A549 (cell line): Measurements from ENCODE around the gene SRGAP1. TPM values are rescaled to one million over a fixed set of nuclear protein-coding genes. Genes with fewer than 3 reads are reported as not detected.
A peak's percentile ranks its signal among the peaks of the same experiment; 100 is the strongest.

Source experiments
- ATAC-seq, 2 experiments: fragments of 200-7000 bp in 1 of 2; fragments of >200 bp in 1 of 2; cut with Nextera tagmentation in 1 of 2; cut with Tn5 transposase in 1 of 2; 3 replicates each; pipeline versions ENCODE4 v1.8.0 to v1.9.1; 2018 to 2020; ENCODE audit warnings: mild to moderate bottlenecking in 1 of 2, moderate library complexity in 1 of 2
- CTCF ChIA-PET: fragments of 300-600 bp; sonication (Branson Sonifier 250); formaldehyde crosslinking; extraction: SDS; loops from one replicate; lab custom pipeline; 2021; ENCODE audit warnings: antibody characterized with exemption, inconsistent platforms; lab: Yijun Ruan, JAX
- POLR2A ChIA-PET: fragments of 350-600 bp; formaldehyde crosslinking; extraction: SDS; loops from one replicate; lab custom pipeline; 2021; ENCODE audit warnings: antibody characterized with exemption, inconsistent platforms; lab: Yijun Ruan, JAX
- DNase-seq, 2 experiments: peaks; one replicate each; pipeline versions ENCODE4 v3.0.0 to v3.0.0-alpha.2; 2011 to 2016; ENCODE audit warnings: low read depth in 1 of 2, low spot score in 1 of 2
- FAIRE-seq: peaks from 2 replicates; lab custom pipeline; 2011; peaks lifted over from hg19 to GRCh38; lab: Jason Lieb, UNC
- H3K27ac ChIP-seq, 2 experiments: fragments of >200 bp; sonication (Bioruptor Twin); formaldehyde crosslinking; 3 replicates each; pipeline ENCODE4 v1.5.1; 2016 to 2017
- H3K4me1 ChIP-seq: fragments of >200 bp; sonication (Bioruptor Twin); formaldehyde crosslinking; 3 replicates; pipeline ENCODE4 v1.6.1; 2016
- H3K4me2 ChIP-seq: fragments of >200 bp; sonication (Bioruptor Twin); formaldehyde crosslinking; 3 replicates; pipeline ENCODE4 v1.6.1; 2016
- H3K4me3 ChIP-seq: fragments of >200 bp; sonication (Bioruptor Twin); formaldehyde crosslinking; 3 replicates; pipeline ENCODE4 v1.5.1; 2016
- H3K9me3 ChIP-seq: fragments of >200 bp; sonication (Bioruptor Twin); formaldehyde crosslinking; 3 replicates; pipeline ENCODE4 v1.6.1; 2016
- CHD2 ChIP-seq: fragments of 150-350 bp; IDR thresholded peaks from 2 replicates; pipeline ENCODE4 v1.6.1; 2014; ENCODE audit warnings: low read length; ENCODE audit not compliant: partially characterized antibody
- EHF ChIP-seq: fragments of 250-450 bp; sonication (Bioruptor Pico); IDR thresholded peaks from 2 replicates; pipeline ENCODE4 v1.5.0; 2020; ENCODE audit warnings: mild to moderate bottlenecking
- EHMT2 ChIP-seq: fragments of 200-600 bp; sonication (generic); IDR thresholded peaks from 2 replicates; pipeline ENCODE4 v1.6.1; 2016; ENCODE audit warnings: antibody characterized with exemption, low read depth, mild to moderate bottlenecking, moderate library complexity
- FOSB ChIP-seq: fragments of 250-450 bp; sonication (Bioruptor Pico); IDR thresholded peaks from 2 replicates; pipeline ENCODE4 v1.5.0; 2020; ENCODE audit warnings: mild to moderate bottlenecking, moderate library complexity
- HOXB5 ChIP-seq: fragments of 250-450 bp; sonication (Bioruptor Pico); IDR thresholded peaks from 2 replicates; pipeline ENCODE4 v1.5.0; 2020; ENCODE audit warnings: mild to moderate bottlenecking, moderate library complexity
- JUNB ChIP-seq: fragments of >200 bp; sonication (Bioruptor Twin); formaldehyde crosslinking; IDR thresholded peaks from 2 replicates; pipeline ENCODE4 v1.6.1; 2016
- MAZ ChIP-seq: fragments of 150-350 bp; IDR thresholded peaks from 2 replicates; pipeline ENCODE4 v1.6.1; 2014; ENCODE audit warnings: antibody characterized with exemption, low read depth, low read length, borderline replicate concordance
- NFE2L2 ChIP-seq: fragments of 150-350 bp; conservative IDR thresholded peaks from 2 replicates; pipeline ENCODE4 v1.6.1; 2014; ENCODE audit warnings: low read length
- PHF8 ChIP-seq: fragments of 200-600 bp; sonication (generic); IDR thresholded peaks from 2 replicates; pipeline ENCODE4 v1.6.1; 2016; ENCODE audit warnings: low read depth, mild to moderate bottlenecking, antibody characterized with exemption, moderate library complexity, borderline replicate concordance
- POLR2A ChIP-seq: IDR thresholded peaks from 2 replicates; pipeline ENCODE4 v1.6.1; 2012; ENCODE audit warnings: mild to moderate bottlenecking, low read length
- POLR2AphosphoS2 ChIP-seq: conservative IDR thresholded peaks from 2 replicates; pipeline ENCODE4 v1.6.1; 2012; ENCODE audit warnings: low read length, improper control_type of control experiment, inconsistent platforms
- RARB ChIP-seq: fragments of 250-450 bp; sonication (Bioruptor Pico); IDR thresholded peaks from 2 replicates; pipeline ENCODE4 v1.8.0; 2021; ENCODE audit warnings: mild to moderate bottlenecking, moderate library complexity
- RCOR1 ChIP-seq: fragments of 150-350 bp; IDR thresholded peaks from 2 replicates; pipeline ENCODE4 v1.6.1; 2014; ENCODE audit warnings: antibody characterized with exemption, low read length, low read depth
- RFX5 ChIP-seq: fragments of 450-650 bp; IDR thresholded peaks from 2 replicates; pipeline ENCODE4 v1.7.1; 2014; ENCODE audit warnings: antibody characterized with exemption, mild to moderate bottlenecking, moderate library complexity
- RNF2 ChIP-seq: fragments of 200-600 bp; sonication (generic); IDR thresholded peaks from 2 replicates; pipeline ENCODE4 v1.6.1; 2016; ENCODE audit warnings: low read depth, mild to moderate bottlenecking, antibody characterized with exemption, moderate library complexity, borderline replicate concordance
- SMC3 ChIP-seq: fragments of >200 bp; sonication (Bioruptor Twin); formaldehyde crosslinking; IDR thresholded peaks from 3 replicates; pipeline ENCODE4 v1.6.1; 2018; ENCODE audit warnings: inconsistent platforms
- ZFP36 ChIP-seq: fragments of 450-650 bp; IDR thresholded peaks from 2 replicates; pipeline ENCODE4 v1.6.1; 2014; ENCODE audit warnings: borderline replicate concordance; ENCODE audit not compliant: partially characterized antibody
- ZNF302 ChIP-seq: fragments of 250-450 bp; sonication (Bioruptor Pico); IDR thresholded peaks from 2 replicates; pipeline ENCODE4 v1.9.0; 2021; ENCODE audit warnings: inconsistent platforms, mild to moderate bottlenecking, moderate library complexity
- WGBS: methylation state at CpG from one replicate; pipeline ENCODE4 v1.1.6; 2017; ENCODE audit errors: missing lambda C conversion rate; 5-methylcytosine and 5-hydroxymethylcytosine counted together
- polyA plus RNA-seq, 4 experiments: library from polyadenylated mRNA; depleted of rRNA in 3 of 4; stranded (reverse); fragments of >200 nt; fragmentation: RNase III in 1 of 4; extraction: RNeasy Plus Mini Kit Qiagen cat#74134 plus additional on column Dnase treatment in 1 of 4; gene quantifications; 2 replicates in 3 of 4; 3 replicates in 1 of 4; pipeline ENCODE4 v1.2.3, GENCODE V29; 2011 to 2017
- TF ChIP-seq, protein P1 (sequence below): IDR thresholded peaks from 2 replicates; pipeline ENCODE4 v1.6.1; 2012
- TF ChIP-seq, protein P2 (sequence below): fragments of >200 bp; sonication (Bioruptor Twin); formaldehyde crosslinking; IDR thresholded peaks from 3 replicates; pipeline ENCODE4 v1.5.1; 2016
- TF ChIP-seq, protein P3 (sequence below): fragments of 250-450 bp; sonication (Bioruptor Pico); IDR thresholded peaks from 2 replicates; pipeline ENCODE4 v1.5.0; 2020; ENCODE audit warnings: low read depth, mild to moderate bottlenecking, moderate library complexity
- TF ChIP-seq, protein P4 (sequence below): IDR thresholded peaks from 2 replicates; pipeline ENCODE4 v1.6.1; 2012
- TF ChIP-seq, protein P5 (sequence below): fragments of 150-350 bp; IDR thresholded peaks from 2 replicates; pipeline ENCODE4 v1.6.1; 2014; ENCODE audit warnings: low read depth, mild to moderate bottlenecking, low read length
- TF ChIP-seq, protein P6 (sequence below): fragments of >200 bp; sonication (Bioruptor Twin); formaldehyde crosslinking; IDR thresholded peaks from 2 replicates; pipeline ENCODE4 v1.6.1; 2016

SRGAP1 gene
- polyA plus RNA-seq, 2 of the 4 experiments (the other 2 are of a cell fraction), result 7.9 to 22.9 TPM

DNA sequence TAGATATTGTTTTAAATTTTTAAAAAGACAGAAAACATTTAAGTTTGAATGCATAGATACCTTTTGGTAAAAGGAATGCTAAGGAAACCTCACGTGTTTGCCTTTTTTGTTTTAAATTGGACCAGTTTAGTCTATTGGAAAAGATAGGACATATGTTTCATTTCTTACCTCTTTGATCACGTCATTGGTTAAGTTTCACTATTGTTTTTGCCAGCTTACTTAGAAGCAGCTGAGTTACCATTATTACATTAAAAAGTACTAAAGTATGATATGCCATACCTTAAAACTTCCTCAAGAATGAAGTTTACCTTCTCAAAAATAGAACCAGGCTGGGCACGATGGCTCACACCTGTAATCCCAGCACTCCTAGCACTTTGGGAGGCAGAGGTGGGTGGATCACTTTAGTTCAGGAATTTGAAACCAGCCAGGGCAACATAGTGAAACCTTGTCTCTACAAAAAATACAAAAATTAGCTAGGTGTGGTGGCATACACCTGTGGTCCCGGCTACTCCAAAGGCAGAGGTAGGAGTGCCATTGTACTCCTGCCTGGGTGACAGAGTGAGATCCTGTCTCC is 54.4 kb downstream of the SRGAP1 start:
- FAIRE-seq (no peak), DNase-seq (no peak), ATAC-seq (no peak)
- 78% methylated on average over 4 of the region's 4 CpGs for WGBS
- ChIA-PET CTCF (interaction anchor here (1.0 to 3.0 kb wide), 2 partner anchors 11 to 55 kb away, joined by 3 to 12 read pairs; partner anchors contain the start of gene SRGAP1), POLR2A (no interaction called here)
- H3K4me3 ChIP-seq, result no peak overlapping the region
- H3K4me2 ChIP-seq, result peak overlapping the region; percentile 81
- TF ChIP-seq CHD2 (no peak), RNF2 (no peak), ZFP36 (no peak), RCOR1 (no peak), HOXB5 (no peak)
- TF ChIP-seq, protein P1, sequence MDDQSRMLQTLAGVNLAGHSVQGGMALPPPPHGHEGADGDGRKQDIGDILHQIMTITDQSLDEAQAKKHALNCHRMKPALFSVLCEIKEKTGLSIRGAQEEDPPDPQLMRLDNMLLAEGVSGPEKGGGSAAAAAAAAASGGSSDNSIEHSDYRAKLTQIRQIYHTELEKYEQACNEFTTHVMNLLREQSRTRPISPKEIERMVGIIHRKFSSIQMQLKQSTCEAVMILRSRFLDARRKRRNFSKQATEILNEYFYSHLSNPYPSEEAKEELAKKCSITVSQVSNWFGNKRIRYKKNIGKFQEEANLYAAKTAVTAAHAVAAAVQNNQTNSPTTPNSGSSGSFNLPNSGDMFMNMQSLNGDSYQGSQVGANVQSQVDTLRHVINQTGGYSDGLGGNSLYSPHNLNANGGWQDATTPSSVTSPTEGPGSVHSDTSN, result no peak
- H3K4me1 ChIP-seq, result peaks cover 88% of the 10 kb centered on the region
- peak overlapping the region; percentile 86 to 90 for H3K27ac ChIP-seq
- no peaks in the 10 kb centered on the region for H3K9me3 ChIP-seq

DNA sequence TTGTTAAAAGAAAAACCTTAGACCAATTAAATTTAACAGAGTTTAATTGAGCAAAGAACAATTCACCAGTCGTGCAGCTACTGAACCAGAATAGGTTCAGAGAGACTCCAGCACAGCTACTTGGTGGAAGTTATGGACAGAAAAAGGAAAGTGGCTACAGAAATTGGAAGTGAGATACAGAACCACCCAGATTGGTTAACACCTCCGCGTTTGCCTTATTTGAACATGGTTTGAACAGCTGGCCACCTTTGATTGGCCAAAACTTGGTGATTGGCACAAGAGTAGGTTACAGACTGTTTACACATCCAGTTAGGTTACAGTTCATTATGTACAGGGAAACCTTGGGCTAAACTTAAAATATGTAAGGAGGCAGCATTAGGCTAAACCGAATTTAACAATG is 54.9 kb downstream of the SRGAP1 start:
- H3K9me3 ChIP-seq, result no peaks in the 10 kb centered on the region
- ChIA-PET POLR2A (no interaction called here), CTCF (interaction anchor here (0.7 to 3.0 kb wide), 4 partner anchors 10 to 925 kb away, joined by 3 to 12 read pairs (median 6); partner anchors contain the start of gene SRGAP1)
- H3K4me1 ChIP-seq, result peaks cover 89% of the 10 kb centered on the region
- DNase-seq, result peak in 1 of 2 experiments; percentile 68
- H3K27ac ChIP-seq, result peak overlapping the region; percentile 86 to 90
- H3K4me3 ChIP-seq, result no peak overlapping the region
- TF ChIP-seq, protein P1, result peak; percentile 75
- TF ChIP-seq SMC3, result no peak
- ATAC-seq, result peak in 1 of 2 experiments; percentile 62; a peak in 3 of 6 replicates
- peak overlapping the region; percentile 81 for H3K4me2 ChIP-seq
- 33% methylated on average over 4 of the region's 4 CpGs for WGBS
- peak; percentile 90 for FAIRE-seq

DNA sequence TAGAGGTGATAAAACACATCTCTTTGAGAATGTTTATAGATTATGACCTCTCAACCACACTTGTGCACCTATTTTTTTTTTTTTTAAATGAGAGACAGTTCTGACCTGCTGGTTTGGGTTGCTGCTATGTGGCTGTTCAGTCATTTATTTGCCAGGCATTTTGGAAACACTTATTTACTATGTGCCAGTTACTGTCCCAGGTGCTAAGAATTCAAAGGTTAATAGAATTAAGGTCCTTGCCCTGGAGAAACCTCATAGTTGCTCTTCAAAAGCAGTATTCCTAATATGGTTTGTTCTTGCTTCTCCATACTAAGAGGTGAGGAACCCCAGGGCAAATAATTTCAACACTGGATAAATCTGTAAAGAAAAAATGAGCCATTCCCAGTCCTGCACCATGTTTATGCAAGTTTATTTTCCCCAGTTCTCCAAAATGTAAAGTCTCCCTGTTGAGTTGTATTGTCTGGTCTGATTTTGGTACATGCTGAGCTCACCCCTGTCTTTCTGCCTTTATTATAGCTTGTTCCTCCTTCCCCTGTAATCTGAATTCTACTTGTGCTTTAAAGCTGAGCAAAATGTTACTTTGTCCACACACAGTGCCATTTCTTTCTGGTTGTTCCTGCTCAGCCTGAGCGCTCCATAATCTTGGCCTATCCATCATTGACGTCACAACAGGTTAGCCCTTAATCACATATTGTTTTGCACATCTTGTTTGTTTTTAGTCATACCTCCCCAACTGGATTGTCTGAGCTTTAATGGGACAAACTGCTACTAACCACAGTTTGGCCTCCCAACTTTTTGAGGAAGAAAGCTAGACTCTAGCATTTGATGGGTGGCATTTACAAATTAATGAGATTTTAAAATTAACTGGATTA is 56.7 kb downstream of the SRGAP1 start:
- FAIRE-seq (peak; percentile 99), DNase-seq (peak; percentile 74 to 89), ATAC-seq (peak; percentile 76 to 84)
- Histone ChIP-seq H3K27ac (peak overlapping the region; percentile 86 to 90), H3K4me2 (peak overlapping the region; percentile 81), H3K9me3 (no peaks in the 10 kb centered on the region), H3K4me3 (no peak overlapping the region), H3K4me1 (peaks cover 97% of the 10 kb centered on the region)
- 1% methylated on average over 2 of the region's 2 CpGs for WGBS
- ChIA-PET POLR2A (interaction anchor here (0.8 kb wide), 1 partner anchor 17 kb away, joined by 3 read pairs; no protein-coding TSS in a partner anchor), CTCF (interaction anchor here (0.5 to 2.3 kb wide), 9 partner anchors 10 to 320 kb away, joined by 3 to 10 read pairs (median 3); partner anchors contain the start of gene SRGAP1)
- TF ChIP-seq POLR2AphosphoS2 (no peak), EHMT2 (no peak; the same call in 1 of the 2 replicates), JUNB (peak; percentile 85), NFE2L2 (no peak), PHF8 (no peak), RFX5 (no peak), FOSB (CRISPR knock-in tag) (no peak), MAZ (no peak), CHD2 (no peak), EHF (CRISPR knock-in tag) (no peak), HOXB5 (no peak), ZNF302 (CRISPR knock-in tag) (no peak), SMC3 (no peak), RARB (CRISPR knock-in tag) (no peak), POLR2A (no peak)
- TF ChIP-seq, protein P2, sequence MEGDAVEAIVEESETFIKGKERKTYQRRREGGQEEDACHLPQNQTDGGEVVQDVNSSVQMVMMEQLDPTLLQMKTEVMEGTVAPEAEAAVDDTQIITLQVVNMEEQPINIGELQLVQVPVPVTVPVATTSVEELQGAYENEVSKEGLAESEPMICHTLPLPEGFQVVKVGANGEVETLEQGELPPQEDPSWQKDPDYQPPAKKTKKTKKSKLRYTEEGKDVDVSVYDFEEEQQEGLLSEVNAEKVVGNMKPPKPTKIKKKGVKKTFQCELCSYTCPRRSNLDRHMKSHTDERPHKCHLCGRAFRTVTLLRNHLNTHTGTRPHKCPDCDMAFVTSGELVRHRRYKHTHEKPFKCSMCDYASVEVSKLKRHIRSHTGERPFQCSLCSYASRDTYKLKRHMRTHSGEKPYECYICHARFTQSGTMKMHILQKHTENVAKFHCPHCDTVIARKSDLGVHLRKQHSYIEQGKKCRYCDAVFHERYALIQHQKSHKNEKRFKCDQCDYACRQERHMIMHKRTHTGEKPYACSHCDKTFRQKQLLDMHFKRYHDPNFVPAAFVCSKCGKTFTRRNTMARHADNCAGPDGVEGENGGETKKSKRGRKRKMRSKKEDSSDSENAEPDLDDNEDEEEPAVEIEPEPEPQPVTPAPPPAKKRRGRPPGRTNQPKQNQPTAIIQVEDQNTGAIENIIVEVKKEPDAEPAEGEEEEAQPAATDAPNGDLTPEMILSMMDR, result no peak
- TF ChIP-seq, protein P3, sequence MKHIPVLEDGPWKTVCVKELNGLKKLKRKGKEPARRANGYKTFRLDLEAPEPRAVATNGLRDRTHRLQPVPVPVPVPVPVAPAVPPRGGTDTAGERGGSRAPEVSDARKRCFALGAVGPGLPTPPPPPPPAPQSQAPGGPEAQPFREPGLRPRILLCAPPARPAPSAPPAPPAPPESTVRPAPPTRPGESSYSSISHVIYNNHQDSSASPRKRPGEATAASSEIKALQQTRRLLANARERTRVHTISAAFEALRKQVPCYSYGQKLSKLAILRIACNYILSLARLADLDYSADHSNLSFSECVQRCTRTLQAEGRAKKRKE (CRISPR knock-in tag), result no peak
- TF ChIP-seq, protein P4, sequence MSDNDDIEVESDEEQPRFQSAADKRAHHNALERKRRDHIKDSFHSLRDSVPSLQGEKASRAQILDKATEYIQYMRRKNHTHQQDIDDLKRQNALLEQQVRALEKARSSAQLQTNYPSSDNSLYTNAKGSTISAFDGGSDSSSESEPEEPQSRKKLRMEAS, result peak; percentile 66; the same call in 1 of the 2 replicates
- TF ChIP-seq, protein P5, sequence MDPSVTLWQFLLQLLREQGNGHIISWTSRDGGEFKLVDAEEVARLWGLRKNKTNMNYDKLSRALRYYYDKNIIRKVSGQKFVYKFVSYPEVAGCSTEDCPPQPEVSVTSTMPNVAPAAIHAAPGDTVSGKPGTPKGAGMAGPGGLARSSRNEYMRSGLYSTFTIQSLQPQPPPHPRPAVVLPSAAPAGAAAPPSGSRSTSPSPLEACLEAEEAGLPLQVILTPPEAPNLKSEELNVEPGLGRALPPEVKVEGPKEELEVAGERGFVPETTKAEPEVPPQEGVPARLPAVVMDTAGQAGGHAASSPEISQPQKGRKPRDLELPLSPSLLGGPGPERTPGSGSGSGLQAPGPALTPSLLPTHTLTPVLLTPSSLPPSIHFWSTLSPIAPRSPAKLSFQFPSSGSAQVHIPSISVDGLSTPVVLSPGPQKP, result no peak
- TF ChIP-seq, protein P6, sequence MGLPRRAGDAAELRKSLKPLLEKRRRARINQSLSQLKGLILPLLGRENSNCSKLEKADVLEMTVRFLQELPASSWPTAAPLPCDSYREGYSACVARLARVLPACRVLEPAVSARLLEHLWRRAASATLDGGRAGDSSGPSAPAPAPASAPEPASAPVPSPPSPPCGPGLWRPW, result no peak
